Mammary epithelial cell (primary cell): ENCODE measurements around the gene LHX4.

Experiments used
- CTCF ChIP-seq, 2 donors: IDR thresholded peaks in 1 of 2; conservative IDR thresholded peaks in 1 of 2; 2 replicates each; pipeline ENCODE4 v1.5.1; 2011 to 2012; ENCODE audit warnings: inconsistent platforms in 2 of 2, low read length in 2 of 2, mild to moderate bottlenecking in 2 of 2, control low read depth in 1 of 2, low read depth in 1 of 2; ENCODE audit not compliant: insufficient read depth in 1 of 2; ENCODE audit errors: extremely low read depth in 1 of 2
- EZH2 ChIP-seq: IDR thresholded peaks from 2 replicates; pipeline ENCODE4 v1.6.1; 2012; ENCODE audit warnings: low read length, inconsistent platforms, borderline replicate concordance

GRCh38 chr1:180190091-180190490, 40.0 kb upstream of the LHX4 start:
- no peak for TF ChIP-seq CTCF (conservative IDR thresholded peaks at IDR 0.05 in 1 of 2, IDR thresholded peaks at IDR 0.05 in 1 of 2; ENCODE audit: extremely low read depth in 1 of 2, insufficient read depth in 1 of 2, low read depth in 1 of 2, low read length in 2 of 2)
- no peak for TF ChIP-seq EZH2
